HG03103 (cell line): ENCODE measurements around the gene CCDC89.
"Not testable (repeated sequence)": the region's sequence is repeated elsewhere in the genome, so short reads cannot be mapped to it uniquely, and the experiment has no call there.

Experiments used
- ATAC-seq: cut with Tn5 transposase; IDR thresholded peaks from one replicate; pipeline ENCODE4 v1.9.1; 2021; ENCODE audit warnings: low read depth; ENCODE audit not compliant: unreplicated experiment

The CCDC89 gene

GRCh38 chr11:85695546-85695945, 9.6 kb upstream of the CCDC89 start:
- ATAC-seq = no peak

- no peak for ATAC-seq
Observed at GRCh38 chr11:85694385-85694980, 8.5 kb upstream of the CCDC89 start.

GRCh38 chr11:85685125-85685819, 723 bp downstream of the CCDC89 start:
- no peak for ATAC-seq

GRCh38 chr11:85682330-85683305, 3.4 kb downstream of the CCDC89 start:
- peak; percentile 74 for ATAC-seq

- no peak for ATAC-seq
Observed at GRCh38 chr11:85680897-85681296, 5.1 kb downstream of the CCDC89 start.

- ATAC-seq = no peak
Observed at GRCh38 chr11:85679576-85679975, 6.4 kb downstream of the CCDC89 start.

- no peak for ATAC-seq
Observed at GRCh38 chr11:85673393-85673792, 12.6 kb downstream of the CCDC89 start.

- no peak for ATAC-seq
Observed at GRCh38 chr11:85672105-85672902, 13.7 kb downstream of the CCDC89 start.

GRCh38 chr11:85670949-85671663, 14.9 kb downstream of the CCDC89 start:
- ATAC-seq = not testable (repeated sequence)

- ATAC-seq = no peak
Observed at GRCh38 chr11:85668157-85668556, 17.8 kb downstream of the CCDC89 start.

- ATAC-seq = no peak
Observed at GRCh38 chr11:85666687-85667086, 19.3 kb downstream of the CCDC89 start.

GRCh38 chr11:85665733-85666132, 20.3 kb downstream of the CCDC89 start:
- no peak for ATAC-seq

- peak; percentile 90 for ATAC-seq
Observed at GRCh38 chr11:85664615-85665481, 21.1 kb downstream of the CCDC89 start, which contains the start of gene CREBZF. CREBZF (minus strand) TSS chr11:85665129; CDS start chr11:85664875, 254 bp downstream.

GRCh38 chr11:85663753-85664614, 22.0 kb downstream of the CCDC89 start:
- ATAC-seq = peak; percentile 53

- ATAC-seq = no peak
Observed at GRCh38 chr11:85663080-85663752, 22.8 kb downstream of the CCDC89 start.

- no peak for ATAC-seq
Observed at GRCh38 chr11:85661972-85662664, 23.9 kb downstream of the CCDC89 start.

- ATAC-seq = no peak
Observed at GRCh38 chr11:85658180-85658579, 27.8 kb downstream of the CCDC89 start.
